GM21717 (cell line): ENCODE results near the gene UPK3BL2.
"Not testable (repeated sequence)": the region's sequence is repeated elsewhere in the genome, so short reads cannot be mapped to it uniquely, and the experiment has no call there.

ENCODE experiments used
- ATAC-seq: cut with Tn5 transposase; IDR thresholded peaks from one replicate; pipeline ENCODE4 v1.9.1; 2021; ENCODE audit warnings: mild to moderate bottlenecking, moderate library complexity; ENCODE audit not compliant: unreplicated experiment

The UPK3BL2 gene

DNA sequence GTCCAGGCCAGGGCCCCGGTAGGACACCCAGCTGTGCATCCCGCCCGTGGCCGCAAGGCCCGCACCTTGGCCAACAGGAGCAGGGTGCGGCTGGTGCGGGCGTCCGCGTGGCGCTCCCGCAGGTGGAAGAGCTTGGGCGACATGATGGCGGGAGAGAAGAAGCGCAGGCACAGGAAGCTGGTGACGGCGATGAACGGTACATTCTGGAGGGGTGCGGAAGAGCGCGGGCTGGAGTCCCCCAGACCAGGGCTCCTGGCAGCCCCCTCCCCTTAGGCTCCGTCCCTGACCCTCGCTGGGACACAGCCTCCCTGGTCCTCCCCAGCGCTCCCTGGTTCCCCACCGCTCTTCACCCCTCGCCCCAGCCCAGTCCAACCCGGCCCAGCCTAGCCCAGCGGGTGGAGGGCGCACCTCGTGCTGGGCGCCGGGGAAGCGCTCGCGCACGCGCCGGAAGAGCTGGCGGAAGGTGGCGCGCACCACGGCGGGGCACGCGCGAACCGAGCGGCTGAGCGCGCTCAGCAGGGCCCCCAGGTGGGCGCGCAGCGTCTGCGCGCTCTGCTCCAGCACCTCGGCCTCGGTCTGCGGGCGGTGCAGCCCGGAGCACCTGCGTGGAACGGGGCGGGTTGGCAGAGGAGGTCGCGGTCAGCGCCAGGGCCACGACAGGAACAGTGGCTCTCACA is 48.9 kb downstream of the UPK3BL2 start:
- ATAC-seq: peak; percentile 45

DNA sequence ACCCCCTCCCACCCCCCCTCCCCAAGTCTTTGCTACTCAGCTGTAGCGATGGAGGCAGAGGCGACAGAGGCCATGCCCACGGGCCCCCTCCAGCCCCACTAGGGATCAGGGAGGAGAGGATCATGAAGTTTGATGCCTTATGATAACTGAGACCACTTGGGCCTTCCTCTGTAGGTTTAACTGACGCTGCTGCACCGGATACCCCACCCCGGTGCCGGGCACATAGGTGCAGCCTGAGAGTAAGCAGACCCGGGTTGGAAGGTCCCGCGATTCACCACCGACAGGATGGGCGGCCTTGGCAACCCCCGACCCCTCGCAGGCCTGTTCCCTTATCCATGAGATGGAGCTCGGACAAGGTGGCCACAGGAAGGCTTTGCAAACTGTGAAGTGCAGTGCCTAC is 49.5 kb downstream of the UPK3BL2 start:
- ATAC-seq: peak; percentile 0

DNA sequence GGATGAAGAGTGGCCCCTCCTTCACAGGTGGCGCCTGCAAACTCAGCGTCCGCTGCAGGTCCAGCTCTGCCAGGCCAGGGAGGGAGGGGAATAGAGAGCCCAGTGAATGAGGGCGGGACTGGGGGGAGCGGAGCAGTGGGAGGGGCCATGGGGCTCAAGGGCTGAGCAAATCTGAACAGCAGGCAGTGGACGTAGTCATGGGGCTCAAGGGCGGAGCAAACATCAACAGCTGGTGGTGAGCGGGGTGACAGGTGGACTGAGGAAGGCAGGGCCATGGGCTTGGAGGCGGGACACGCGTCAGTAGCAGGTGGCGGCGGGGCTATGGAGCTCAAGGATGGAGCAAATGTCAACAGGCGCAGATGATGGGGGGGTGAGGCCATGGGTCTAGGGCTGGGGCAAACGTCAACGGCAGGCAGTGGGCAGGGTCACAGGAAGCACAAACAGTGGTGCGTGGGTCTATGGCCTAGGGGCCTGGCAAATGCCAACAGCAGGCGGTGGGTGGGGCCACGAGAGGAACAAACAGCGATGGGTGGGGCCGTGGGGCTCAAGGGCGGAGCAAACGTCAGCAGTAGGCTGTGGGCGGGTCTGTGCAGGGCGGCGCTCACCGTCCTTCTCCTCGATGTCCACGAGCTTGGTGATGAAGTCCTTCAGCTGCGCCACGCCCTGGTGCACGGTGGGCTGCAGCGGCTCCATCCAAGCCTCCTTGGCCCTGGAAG is 50.1 kb downstream of the UPK3BL2 start:
- not testable (repeated sequence) for ATAC-seq

DNA sequence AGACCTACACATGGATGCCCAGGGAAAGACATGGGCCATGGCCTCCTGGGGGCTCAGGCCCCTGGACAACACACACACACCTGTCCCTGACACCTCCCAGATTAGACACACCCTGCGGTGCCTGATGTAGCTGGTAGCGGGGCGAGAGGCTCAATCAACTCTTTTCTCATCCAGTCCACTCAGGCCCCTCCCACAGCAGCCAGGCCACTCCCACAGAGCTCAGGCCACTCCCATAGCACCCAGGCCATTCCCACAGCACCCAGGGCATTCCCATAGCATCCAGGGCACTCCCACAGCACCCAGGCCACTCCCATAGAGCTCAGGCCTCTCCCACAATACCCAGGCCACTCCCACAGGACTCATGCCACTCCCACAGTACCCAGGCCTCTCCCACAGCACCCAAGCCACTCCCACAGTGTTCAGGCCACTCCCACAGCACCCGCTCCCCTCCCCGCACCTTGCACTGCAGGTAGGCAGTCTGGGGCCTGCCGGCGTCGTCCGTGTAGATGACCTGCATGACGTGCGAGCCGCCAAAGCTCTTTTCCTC is 52.9 kb downstream of the UPK3BL2 start:
- ATAC-seq: peak; percentile 53
